Activated T-cell treated with anti-CD3 and anti-CD28 coated beads, Interleukin-2, amount 50 U/mL, for 72 hours (primary cell): Measurements from ENCODE around the gene XPR1. TPM values are rescaled to one million over a fixed set of nuclear protein-coding genes. Genes with fewer than 3 reads are reported as not detected.
A peak's percentile ranks its signal among the peaks of the same experiment; 100 is the strongest.

Experiments used
- ATAC-seq, 2 donors: fragments of 150-1000 bp; cut with Tn5 transposase; replicated peaks in 1 of 2; 2 replicates each; pipeline ENCODE4 v1.10.0; 2021; ENCODE audit warnings: moderate library complexity in 2 of 2, mild to moderate bottlenecking in 1 of 2
- DNase-seq, 2 donors: peaks; one replicate each; pipeline ENCODE4 v3.0.0; 2021 to 2022; ENCODE audit warnings: mixed read lengths in 1 of 2
- H3K27ac Mint-ChIP-seq: one replicate; pipeline ENCODE4 v1.8.0; 2022; ENCODE audit warnings: mild to moderate bottlenecking, moderate library complexity, mixed read lengths
- H3K27me3 Mint-ChIP-seq: one replicate; pipeline ENCODE4 v1.8.0; 2022; ENCODE audit warnings: low read depth, mixed read lengths
- H3K36me3 Mint-ChIP-seq, 2 donors: one replicate each; pipeline ENCODE4 v1.8.0; 2022; ENCODE audit warnings: mixed read lengths in 2 of 2, mild to moderate bottlenecking in 1 of 2; ENCODE audit not compliant: insufficient read depth in 2 of 2
- H3K4me1 Mint-ChIP-seq: one replicate; pipeline ENCODE4 v1.8.0; 2022; ENCODE audit warnings: low read depth, mixed read lengths
- H3K4me3 Mint-ChIP-seq, 2 donors: one replicate each; pipeline ENCODE4 v1.8.0; 2022; ENCODE audit warnings: mild to moderate bottlenecking in 2 of 2, mixed read lengths in 2 of 2, moderate library complexity in 2 of 2
- H3K9me3 Mint-ChIP-seq, 2 donors: one replicate each; pipeline ENCODE4 v1.8.0; 2022; ENCODE audit warnings: mixed read lengths in 2 of 2
- total RNA-seq, 2 donors: library from RNA; stranded (reverse); gene quantifications; one replicate each; pipeline ENCODE4 v1.2.3, GENCODE V29; 2022

The XPR1 gene
- total RNA-seq, 2 donors from 2014 or later = 17.8 to 20.3 TPM

GRCh38 chr1:180603223-180603849 lies 28.5 kb upstream of the XPR1 start:
- no peaks in the 10 kb centered on the region for H3K4me1 Mint-ChIP-seq
- DNase-seq (no peak), ATAC-seq (no peak)
- H3K9me3 Mint-ChIP-seq = no peaks in the 10 kb centered on the region
- H3K27me3 Mint-ChIP-seq = no peaks in the 10 kb centered on the region
- H3K4me3 Mint-ChIP-seq = no peak overlapping the region
- H3K36me3 Mint-ChIP-seq = no peaks in the 10 kb centered on the region
- H3K27ac Mint-ChIP-seq = no peak overlapping the region

- Mint-ChIP-seq H3K36me3 (no peaks in the 10 kb centered on the region), H3K27ac (no peak overlapping the region), H3K4me3 (no peak overlapping the region), H3K4me1 (no peaks in the 10 kb centered on the region), H3K9me3 (no peaks in the 10 kb centered on the region), H3K27me3 (no peaks in the 10 kb centered on the region)
- ATAC-seq (no peak), DNase-seq (no peak)
These were observed 28.0 kb upstream of the XPR1 start for GRCh38 chr1:180603850-180604226.

- DNase-seq (no peak), ATAC-seq (no peak)
- peaks cover 2% of the 10 kb centered on the region for H3K4me1 Mint-ChIP-seq
- H3K36me3 Mint-ChIP-seq = no peaks in the 10 kb centered on the region
- H3K4me3 Mint-ChIP-seq = no peak overlapping the region
- H3K27ac Mint-ChIP-seq = no peak overlapping the region
- H3K9me3 Mint-ChIP-seq = peaks cover 0 to 2% of the 10 kb centered on the region in 2 donors
- H3K27me3 Mint-ChIP-seq = no peaks in the 10 kb centered on the region
These were observed 25.7 kb upstream of the XPR1 start for GRCh38 chr1:180606155-180606554.

- Mint-ChIP-seq H3K4me3 (no peak overlapping the region), H3K4me1 (peaks cover 11% of the 10 kb centered on the region), H3K9me3 (peaks cover 0 to 2% of the 10 kb centered on the region in 2 donors), H3K27ac (no peak overlapping the region), H3K36me3 (no peaks in the 10 kb centered on the region), H3K27me3 (no peaks in the 10 kb centered on the region)
- no peak for DNase-seq
- ATAC-seq = no peak
These were observed 21.9 kb upstream of the XPR1 start for GRCh38 chr1:180609643-180610555.

GRCh38 chr1:180610556-180611015 lies 21.2 kb upstream of the XPR1 start:
- Mint-ChIP-seq H3K27ac (no peak overlapping the region), H3K4me3 (no peak overlapping the region), H3K9me3 (peaks cover 0 to 2% of the 10 kb centered on the region in 2 donors), H3K4me1 (peaks cover 11% of the 10 kb centered on the region), H3K36me3 (no peaks in the 10 kb centered on the region), H3K27me3 (no peaks in the 10 kb centered on the region)
- ATAC-seq = no peak
- DNase-seq = no peak

- Mint-ChIP-seq H3K27me3 (no peaks in the 10 kb centered on the region), H3K9me3 (peaks cover 0 to 2% of the 10 kb centered on the region in 2 donors), H3K36me3 (no peaks in the 10 kb centered on the region), H3K27ac (peak overlapping the region; percentile 16), H3K4me1 (peaks cover 11% of the 10 kb centered on the region), H3K4me3 (no peak overlapping the region)
- peak; percentile 52 to 56 for ATAC-seq
- DNase-seq = no peak
These were observed 20.5 kb upstream of the XPR1 start for GRCh38 chr1:180611016-180611930.

GRCh38 chr1:180612632-180613031 lies 19.2 kb upstream of the XPR1 start:
- Mint-ChIP-seq H3K9me3 (peaks cover 0 to 2% of the 10 kb centered on the region in 2 donors), H3K27me3 (no peaks in the 10 kb centered on the region), H3K36me3 (no peaks in the 10 kb centered on the region), H3K27ac (no peak overlapping the region), H3K4me3 (no peak overlapping the region), H3K4me1 (peaks cover 11% of the 10 kb centered on the region)
- DNase-seq (no peak), ATAC-seq (no peak)

- DNase-seq = no peak
- Mint-ChIP-seq H3K36me3 (no peaks in the 10 kb centered on the region), H3K27ac (no peak overlapping the region), H3K4me3 (no peak overlapping the region), H3K4me1 (peaks cover 11% of the 10 kb centered on the region), H3K27me3 (no peaks in the 10 kb centered on the region), H3K9me3 (peaks cover 0 to under 1% of the 10 kb centered on the region in 2 donors)
- ATAC-seq = no peak
These were observed 17.1 kb upstream of the XPR1 start for GRCh38 chr1:180614730-180615129.

- no peak for ATAC-seq
- peaks cover 11% of the 10 kb centered on the region for H3K4me1 Mint-ChIP-seq
These were observed 16.1 kb upstream of the XPR1 start for GRCh38 chr1:180615493-180616290.

GRCh38 chr1:180616439-180616838 lies 15.4 kb upstream of the XPR1 start:
- Mint-ChIP-seq H3K4me1 (peaks cover 6% of the 10 kb centered on the region), H3K9me3 (no peaks in the 10 kb centered on the region), H3K27me3 (no peaks in the 10 kb centered on the region), H3K27ac (no peak overlapping the region), H3K4me3 (no peak overlapping the region), H3K36me3 (no peaks in the 10 kb centered on the region)
- ATAC-seq = no peak
- DNase-seq = no peak

More at GRCh38 chr1:180615493-180616290, 16.1 kb upstream of the XPR1 start:
- H3K36me3 Mint-ChIP-seq = no peaks in the 10 kb centered on the region
- no peak for DNase-seq
- H3K27ac Mint-ChIP-seq = no peak overlapping the region
- H3K27me3 Mint-ChIP-seq = no peaks in the 10 kb centered on the region
- H3K9me3 Mint-ChIP-seq = no peaks in the 10 kb centered on the region
- no peak overlapping the region for H3K4me3 Mint-ChIP-seq

GRCh38 chr1:180617774-180618395 lies 13.9 kb upstream of the XPR1 start:
- H3K27ac Mint-ChIP-seq = no peak overlapping the region
- H3K4me3 Mint-ChIP-seq = no peak overlapping the region

GRCh38 chr1:180620581-180620980 lies 11.2 kb upstream of the XPR1 start:
- DNase-seq = no peak
- no peak for ATAC-seq
- Mint-ChIP-seq H3K36me3 (no peaks in the 10 kb centered on the region), H3K27me3 (peaks cover 8% of the 10 kb centered on the region), H3K4me1 (peaks cover 5% of the 10 kb centered on the region), H3K9me3 (no peaks in the 10 kb centered on the region), H3K4me3 (no peak overlapping the region), H3K27ac (no peak overlapping the region)

More at GRCh38 chr1:180617774-180618395, 13.9 kb upstream of the XPR1 start:
- no peak for DNase-seq
- no peaks in the 10 kb centered on the region for H3K9me3 Mint-ChIP-seq
- ATAC-seq = no peak
- H3K4me1 Mint-ChIP-seq = peaks cover 8% of the 10 kb centered on the region
- H3K36me3 Mint-ChIP-seq = no peaks in the 10 kb centered on the region
- H3K27me3 Mint-ChIP-seq = no peaks in the 10 kb centered on the region
